SK-N-SH (cell line): Measurements from ENCODE around the gene SMIM41.

Source experiments
- CHD2 ChIP-seq: fragments of 150-350 bp; IDR thresholded peaks from 2 replicates; pipeline ENCODE4 v1.6.1; 2018; ENCODE audit warnings: low read length; ENCODE audit not compliant: partially characterized antibody
- CTCF ChIP-seq: fragments of 200-600 bp; sonication (generic); IDR thresholded peaks from 2 replicates; pipeline ENCODE4 v1.6.1; 2017; ENCODE audit warnings: antibody characterized with exemption, mild to moderate bottlenecking, moderate library complexity
- EP300 ChIP-seq, 2 experiments: IDR thresholded peaks; 2 replicates each; pipeline versions ENCODE4 v1.4.0 to v1.6.1; 2012; ENCODE audit warnings: borderline replicate concordance in 1 of 2, low read depth in 1 of 2, low read length in 1 of 2
- FOSL2 ChIP-seq: IDR thresholded peaks from 2 replicates; pipeline ENCODE4 v1.4.0; 2012; ENCODE audit warnings: low read depth, mild to moderate bottlenecking, moderate library complexity, borderline replicate concordance
- GABPA ChIP-seq: IDR thresholded peaks from 2 replicates; pipeline ENCODE4 v1.4.0; 2012; ENCODE audit warnings: low read depth, mild to moderate bottlenecking
- JUND ChIP-seq: IDR thresholded peaks from 2 replicates; pipeline ENCODE4 v1.4.0; 2012
- MAX ChIP-seq: IDR thresholded peaks from 2 replicates; pipeline ENCODE4 v1.4.0; 2012; ENCODE audit warnings: low read depth
- MEF2A ChIP-seq: IDR thresholded peaks from 2 replicates; pipeline ENCODE4 v1.4.0; 2012; ENCODE audit warnings: low read depth, borderline replicate concordance
- MXI1 ChIP-seq: IDR thresholded peaks from 2 replicates; pipeline ENCODE4 v1.6.1; 2012; ENCODE audit warnings: mild to moderate bottlenecking, low read depth, low read length, improper control_type of control experiment
- POLR2AphosphoS5 ChIP-seq: IDR thresholded peaks from 2 replicates; pipeline ENCODE4 v1.6.1; 2012; ENCODE audit warnings: low read depth, low read length
- TEAD4 ChIP-seq: IDR thresholded peaks from 2 replicates; pipeline ENCODE4 v1.4.0; 2012; ENCODE audit warnings: mild to moderate bottlenecking, borderline replicate concordance; ENCODE audit not compliant: insufficient read depth
- USF1 ChIP-seq: IDR thresholded peaks from 2 replicates; pipeline ENCODE4 v1.4.0; 2012; ENCODE audit warnings: low read depth, borderline replicate concordance
- YY1 ChIP-seq: IDR thresholded peaks from 2 replicates; pipeline ENCODE4 v1.4.0; 2012; ENCODE audit warnings: low read depth, mild to moderate bottlenecking
- ZBTB33 ChIP-seq: IDR thresholded peaks from 2 replicates; pipeline ENCODE4 v1.4.0; 2012; ENCODE audit warnings: low read depth, borderline replicate concordance

- TF ChIP-seq MAX (no peak), CTCF (no peak), EP300 (IDR thresholded peaks at IDR 0.05; ENCODE audit: borderline replicate concordance in 1 of 2, low read depth in 1 of 2, low read length in 1 of 2) (no peak), YY1 (no peak), POLR2AphosphoS5 (no peak), JUND (no peak), FOSL2 (no peak), MEF2A (no peak), ZBTB33 (no peak), USF1 (no peak), MXI1 (no peak), CHD2 (no peak), GABPA (no peak), TEAD4 (no peak)
These were observed 66.0 kb downstream of the SMIM41 start for GRCh38 chr12:52145228-52146088.
